ENCODE results near the gene CLDND1.

CLDND1 gene

GRCh38 chr3:98522544-98523281, at the start of gene CLDND1:
Gene CLDND1, minus strand, starts transcription at chr3:98522902. Its CDS starts 1,478 bp downstream, at chr3:98521424.
- peak; percentile 88 for DNase-seq (ENCODE audit: extremely low read depth, low read depth)

GRCh38 chr3:98568402-98568801, 45.7 kb upstream of the CLDND1 start:
- TF ChIP-seq CTCF (IDR thresholded peaks at IDR 0.05; ENCODE audit: low read depth, low read length), result no peak
- no peak for DNase-seq (ENCODE audit: extremely low read depth, low read depth)

More at GRCh38 chr3:98522544-98523281, at the start of gene CLDND1:
- no peak for TF ChIP-seq CTCF (IDR thresholded peaks at IDR 0.05; ENCODE audit: low read depth, low read length)

GRCh38 chr3:98567666-98568270, 45.1 kb upstream of the CLDND1 start:
- DNase-seq (ENCODE audit: extremely low read depth, low read depth), result no peak
- TF ChIP-seq CTCF (IDR thresholded peaks at IDR 0.05; ENCODE audit: low read depth, low read length), result no peak

- DNase-seq (ENCODE audit: extremely low read depth, low read depth), result no peak
- no peak for TF ChIP-seq CTCF (IDR thresholded peaks at IDR 0.05; ENCODE audit: low read depth, low read length)
These were observed 43.1 kb upstream of the CLDND1 start for GRCh38 chr3:98565843-98566242.

GRCh38 chr3:98565237-98565643, 42.5 kb upstream of the CLDND1 start:
- DNase-seq (ENCODE audit: extremely low read depth, low read depth), result no peak
- no peak for TF ChIP-seq CTCF (IDR thresholded peaks at IDR 0.05; ENCODE audit: low read depth, low read length)

GRCh38 chr3:98564282-98565005, 41.7 kb upstream of the CLDND1 start:
- no peak for TF ChIP-seq CTCF (IDR thresholded peaks at IDR 0.05; ENCODE audit: low read depth, low read length)
- no peak for DNase-seq (ENCODE audit: extremely low read depth, low read depth)

All from AG09319 (cell line).